Liver (tissue), 3 donors: ENCODE results near the gene USP15.

ENCODE experiments used
- SP1 ChIP-seq: IDR thresholded peaks from 2 replicates; pipeline ENCODE4 v1.6.1; 2018; ENCODE audit warnings: antibody characterized with exemption, mild to moderate bottlenecking
- ZBTB33 ChIP-seq: IDR thresholded peaks from 2 replicates; pipeline ENCODE4 v1.6.1; 2016; ENCODE audit warnings: antibody characterized with exemption
- TF ChIP-seq, protein P1 (sequence below): fragments of 150-350 bp; IDR thresholded peaks from 2 replicates; pipeline ENCODE4 v1.5.1; 2017; ENCODE audit warnings: improper control_type of control experiment, low read depth, low read length; ENCODE audit not compliant: missing input control
- TF ChIP-seq, protein P2 (sequence below): IDR thresholded peaks from 2 replicates; pipeline ENCODE4 v1.6.1; 2016; ENCODE audit warnings: antibody characterized with exemption, mild to moderate bottlenecking
- donor health status: healthy.
- donor health status: healthy.

- no peak for TF ChIP-seq ZBTB33
- TF ChIP-seq, protein P1, sequence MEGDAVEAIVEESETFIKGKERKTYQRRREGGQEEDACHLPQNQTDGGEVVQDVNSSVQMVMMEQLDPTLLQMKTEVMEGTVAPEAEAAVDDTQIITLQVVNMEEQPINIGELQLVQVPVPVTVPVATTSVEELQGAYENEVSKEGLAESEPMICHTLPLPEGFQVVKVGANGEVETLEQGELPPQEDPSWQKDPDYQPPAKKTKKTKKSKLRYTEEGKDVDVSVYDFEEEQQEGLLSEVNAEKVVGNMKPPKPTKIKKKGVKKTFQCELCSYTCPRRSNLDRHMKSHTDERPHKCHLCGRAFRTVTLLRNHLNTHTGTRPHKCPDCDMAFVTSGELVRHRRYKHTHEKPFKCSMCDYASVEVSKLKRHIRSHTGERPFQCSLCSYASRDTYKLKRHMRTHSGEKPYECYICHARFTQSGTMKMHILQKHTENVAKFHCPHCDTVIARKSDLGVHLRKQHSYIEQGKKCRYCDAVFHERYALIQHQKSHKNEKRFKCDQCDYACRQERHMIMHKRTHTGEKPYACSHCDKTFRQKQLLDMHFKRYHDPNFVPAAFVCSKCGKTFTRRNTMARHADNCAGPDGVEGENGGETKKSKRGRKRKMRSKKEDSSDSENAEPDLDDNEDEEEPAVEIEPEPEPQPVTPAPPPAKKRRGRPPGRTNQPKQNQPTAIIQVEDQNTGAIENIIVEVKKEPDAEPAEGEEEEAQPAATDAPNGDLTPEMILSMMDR, result no peak
- no peak for TF ChIP-seq SP1
- TF ChIP-seq, protein P2, sequence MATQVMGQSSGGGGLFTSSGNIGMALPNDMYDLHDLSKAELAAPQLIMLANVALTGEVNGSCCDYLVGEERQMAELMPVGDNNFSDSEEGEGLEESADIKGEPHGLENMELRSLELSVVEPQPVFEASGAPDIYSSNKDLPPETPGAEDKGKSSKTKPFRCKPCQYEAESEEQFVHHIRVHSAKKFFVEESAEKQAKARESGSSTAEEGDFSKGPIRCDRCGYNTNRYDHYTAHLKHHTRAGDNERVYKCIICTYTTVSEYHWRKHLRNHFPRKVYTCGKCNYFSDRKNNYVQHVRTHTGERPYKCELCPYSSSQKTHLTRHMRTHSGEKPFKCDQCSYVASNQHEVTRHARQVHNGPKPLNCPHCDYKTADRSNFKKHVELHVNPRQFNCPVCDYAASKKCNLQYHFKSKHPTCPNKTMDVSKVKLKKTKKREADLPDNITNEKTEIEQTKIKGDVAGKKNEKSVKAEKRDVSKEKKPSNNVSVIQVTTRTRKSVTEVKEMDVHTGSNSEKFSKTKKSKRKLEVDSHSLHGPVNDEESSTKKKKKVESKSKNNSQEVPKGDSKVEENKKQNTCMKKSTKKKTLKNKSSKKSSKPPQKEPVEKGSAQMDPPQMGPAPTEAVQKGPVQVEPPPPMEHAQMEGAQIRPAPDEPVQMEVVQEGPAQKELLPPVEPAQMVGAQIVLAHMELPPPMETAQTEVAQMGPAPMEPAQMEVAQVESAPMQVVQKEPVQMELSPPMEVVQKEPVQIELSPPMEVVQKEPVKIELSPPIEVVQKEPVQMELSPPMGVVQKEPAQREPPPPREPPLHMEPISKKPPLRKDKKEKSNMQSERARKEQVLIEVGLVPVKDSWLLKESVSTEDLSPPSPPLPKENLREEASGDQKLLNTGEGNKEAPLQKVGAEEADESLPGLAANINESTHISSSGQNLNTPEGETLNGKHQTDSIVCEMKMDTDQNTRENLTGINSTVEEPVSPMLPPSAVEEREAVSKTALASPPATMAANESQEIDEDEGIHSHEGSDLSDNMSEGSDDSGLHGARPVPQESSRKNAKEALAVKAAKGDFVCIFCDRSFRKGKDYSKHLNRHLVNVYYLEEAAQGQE, result no peak
These were observed 103.3 kb downstream of the USP15 start for GRCh38 chr12:62363506-62363905.
